ENCODE results near the gene KRT32. TPM values are rescaled to one million over a fixed set of nuclear protein-coding genes. Genes with fewer than 3 reads are reported as not detected.

KRT32 gene
- total RNA-seq, 2 experiments from 2014 or later: not detected

- Mint-ChIP-seq H3K27me3 (no peaks in the 10 kb centered on the region), H3K9me3 (ENCODE audit: low read depth) (no peaks in the 10 kb centered on the region), H3K4me1 (no peaks in the 10 kb centered on the region), H3K36me3 (ENCODE audit: low read depth) (no peaks in the 10 kb centered on the region), H3K4me3 (no peak overlapping the region), H3K27ac (no peak overlapping the region)
- intact Hi-C loops (cut with DNase I, micrococcal nuclease): no loop called here
- CTCF ChIA-PET: no interaction called here
- POLR2A ChIA-PET: no interaction called here
- DNase-seq: no peak
- no peak for ATAC-seq
Observed at GRCh38 chr17:41456204-41456603, 11.0 kb downstream of the KRT32 start.

GRCh38 chr17:41455236-41455635, 11.9 kb downstream of the KRT32 start:
- H3K27ac Mint-ChIP-seq: no peak overlapping the region
- ChIA-PET CTCF (no interaction called here), POLR2A (no interaction called here)
- no peak overlapping the region for H3K4me3 Mint-ChIP-seq
- no peak for DNase-seq
- intact Hi-C loops (cut with DNase I, micrococcal nuclease): no loop called here
- H3K27me3 Mint-ChIP-seq: no peaks in the 10 kb centered on the region
- no peak for ATAC-seq
- H3K36me3 Mint-ChIP-seq (ENCODE audit: low read depth): no peaks in the 10 kb centered on the region
- H3K4me1 Mint-ChIP-seq: no peaks in the 10 kb centered on the region
- no peaks in the 10 kb centered on the region for H3K9me3 Mint-ChIP-seq (ENCODE audit: low read depth)

GRCh38 chr17:41453066-41453465, 14.1 kb downstream of the KRT32 start:
- H3K4me3 Mint-ChIP-seq: no peak overlapping the region
- H3K9me3 Mint-ChIP-seq (ENCODE audit: low read depth): no peaks in the 10 kb centered on the region
- CTCF ChIA-PET: interaction anchor here (0.7 kb wide), 1 partner anchor 201 kb away, joined by 3 read pairs; no protein-coding TSS in a partner anchor
- no peak for ATAC-seq
- H3K4me1 Mint-ChIP-seq: no peaks in the 10 kb centered on the region
- no peak overlapping the region for H3K27ac Mint-ChIP-seq
- no peaks in the 10 kb centered on the region for H3K27me3 Mint-ChIP-seq
- no peak for DNase-seq
- POLR2A ChIA-PET: no interaction called here
- H3K36me3 Mint-ChIP-seq (ENCODE audit: low read depth): no peaks in the 10 kb centered on the region
- intact Hi-C loops (cut with DNase I, micrococcal nuclease): no loop called here

GRCh38 chr17:41452281-41452680, 14.9 kb downstream of the KRT32 start:
- Mint-ChIP-seq H3K4me3 (no peak overlapping the region), H3K9me3 (ENCODE audit: low read depth) (no peaks in the 10 kb centered on the region), H3K27me3 (no peaks in the 10 kb centered on the region), H3K27ac (no peak overlapping the region), H3K36me3 (ENCODE audit: low read depth) (no peaks in the 10 kb centered on the region), H3K4me1 (no peaks in the 10 kb centered on the region)
- ChIA-PET CTCF (interaction anchor here (0.9 to 1.0 kb wide), 2 partner anchors 9 to 22 kb away, joined by 3 to 4 read pairs; no protein-coding TSS in a partner anchor), POLR2A (no interaction called here)
- DNase-seq (no peak), ATAC-seq (no peak)
- intact Hi-C loops (cut with DNase I, micrococcal nuclease): no loop called here

- no peak overlapping the region for H3K27ac Mint-ChIP-seq
- H3K9me3 Mint-ChIP-seq (ENCODE audit: low read depth): no peaks in the 10 kb centered on the region
- no peaks in the 10 kb centered on the region for H3K27me3 Mint-ChIP-seq
- H3K36me3 Mint-ChIP-seq (ENCODE audit: low read depth): no peaks in the 10 kb centered on the region
- DNase-seq (no peak), ATAC-seq (no peak)
- H3K4me3 Mint-ChIP-seq: no peak overlapping the region
- no peaks in the 10 kb centered on the region for H3K4me1 Mint-ChIP-seq
- intact Hi-C loops (cut with DNase I, micrococcal nuclease): no loop called here
- ChIA-PET POLR2A (no interaction called here), CTCF (interaction anchor here (0.7 to 1.0 kb wide), 2 partner anchors 24 to 201 kb away, joined by 4 read pairs; no protein-coding TSS in a partner anchor)
Observed at GRCh38 chr17:41451154-41451728, 15.9 kb downstream of the KRT32 start.

- Mint-ChIP-seq H3K27ac (no peak overlapping the region), H3K4me3 (no peak overlapping the region), H3K9me3 (ENCODE audit: low read depth) (no peaks in the 10 kb centered on the region), H3K27me3 (peaks cover 2% of the 10 kb centered on the region), H3K36me3 (ENCODE audit: low read depth) (no peaks in the 10 kb centered on the region), H3K4me1 (no peaks in the 10 kb centered on the region)
- POLR2A ChIA-PET: no interaction called here
- no peak for ATAC-seq
- intact Hi-C loops (cut with DNase I, micrococcal nuclease): no loop called here
- CTCF ChIA-PET: interaction anchor here (0.6 to 1.2 kb wide), 2 partner anchors 9 to 959 kb away, joined by 3 to 7 read pairs; no protein-coding TSS in a partner anchor
- no peak for DNase-seq
Observed at GRCh38 chr17:41449008-41449407, 18.2 kb downstream of the KRT32 start.

- ATAC-seq (no peak), DNase-seq (no peak)
- intact Hi-C loops (cut with DNase I, micrococcal nuclease): no loop called here
- ChIA-PET POLR2A (no interaction called here), CTCF (interaction anchor here (0.6 to 1.2 kb wide), 3 partner anchors 9 to 959 kb away, joined by 3 to 7 read pairs (median 3); no protein-coding TSS in a partner anchor)
- no peak overlapping the region for H3K4me3 Mint-ChIP-seq
- H3K36me3 Mint-ChIP-seq (ENCODE audit: low read depth): no peaks in the 10 kb centered on the region
- no peaks in the 10 kb centered on the region for H3K4me1 Mint-ChIP-seq
- no peak overlapping the region for H3K27ac Mint-ChIP-seq
- H3K27me3 Mint-ChIP-seq: peaks cover 3% of the 10 kb centered on the region
- no peaks in the 10 kb centered on the region for H3K9me3 Mint-ChIP-seq (ENCODE audit: low read depth)
Observed at GRCh38 chr17:41448506-41448905, 18.7 kb downstream of the KRT32 start.

GRCh38 chr17:41446806-41447205, 20.4 kb downstream of the KRT32 start:
- CTCF ChIA-PET: interaction anchor here (1.1 kb wide), 1 partner anchor 14 kb away, joined by 3 read pairs; no protein-coding TSS in a partner anchor
- POLR2A ChIA-PET: no interaction called here
- Mint-ChIP-seq H3K4me3 (no peak overlapping the region), H3K27me3 (peaks cover 5% of the 10 kb centered on the region), H3K9me3 (ENCODE audit: low read depth) (no peaks in the 10 kb centered on the region), H3K4me1 (no peaks in the 10 kb centered on the region), H3K36me3 (ENCODE audit: low read depth) (no peaks in the 10 kb centered on the region), H3K27ac (no peak overlapping the region)
- DNase-seq (no peak), ATAC-seq (no peak)
- intact Hi-C loops (cut with DNase I, micrococcal nuclease): no loop called here

GRCh38 chr17:41444640-41445039, 22.5 kb downstream of the KRT32 start:
- intact Hi-C loops (cut with DNase I, micrococcal nuclease): no loop called here
- no peaks in the 10 kb centered on the region for H3K36me3 Mint-ChIP-seq (ENCODE audit: low read depth)

GRCh38 chr17:41444186-41444585, 23.0 kb downstream of the KRT32 start:
- Mint-ChIP-seq H3K27me3 (peaks cover 5% of the 10 kb centered on the region), H3K9me3 (ENCODE audit: low read depth) (no peaks in the 10 kb centered on the region), H3K27ac (no peak overlapping the region), H3K4me1 (no peaks in the 10 kb centered on the region), H3K4me3 (no peak overlapping the region), H3K36me3 (ENCODE audit: low read depth) (no peaks in the 10 kb centered on the region)
- peak; percentile 16 for ATAC-seq
- POLR2A ChIA-PET: no interaction called here
- intact Hi-C loops (cut with DNase I, micrococcal nuclease): no loop called here
- CTCF ChIA-PET: interaction anchor here (1.5 kb wide), 1 partner anchor 105 kb away, joined by 5 read pairs; no protein-coding TSS in a partner anchor
- no peak for DNase-seq

More at GRCh38 chr17:41444640-41445039, 22.5 kb downstream of the KRT32 start:
- no peak overlapping the region for H3K4me3 Mint-ChIP-seq
- ATAC-seq (no peak), DNase-seq (no peak)
- peaks cover 5% of the 10 kb centered on the region for H3K27me3 Mint-ChIP-seq
- H3K9me3 Mint-ChIP-seq (ENCODE audit: low read depth): no peaks in the 10 kb centered on the region
- ChIA-PET CTCF (interaction anchor here (1.5 kb wide), 1 partner anchor 105 kb away, joined by 5 read pairs; no protein-coding TSS in a partner anchor), POLR2A (no interaction called here)
- no peak overlapping the region for H3K27ac Mint-ChIP-seq
- H3K4me1 Mint-ChIP-seq: no peaks in the 10 kb centered on the region

- Mint-ChIP-seq H3K4me1 (no peaks in the 10 kb centered on the region), H3K27me3 (peaks cover 5% of the 10 kb centered on the region), H3K36me3 (ENCODE audit: low read depth) (no peaks in the 10 kb centered on the region), H3K27ac (no peak overlapping the region), H3K4me3 (no peak overlapping the region), H3K9me3 (ENCODE audit: low read depth) (no peaks in the 10 kb centered on the region)
- no peak for ATAC-seq
- intact Hi-C loops (cut with DNase I, micrococcal nuclease): no loop called here
- CTCF ChIA-PET: no interaction called here
- POLR2A ChIA-PET: no interaction called here
- no peak for DNase-seq
Observed at GRCh38 chr17:41442739-41443138, 24.4 kb downstream of the KRT32 start.

GRCh38 chr17:41440531-41441033, 26.6 kb downstream of the KRT32 start, which contains the start of gene KRT38:
Gene KRT38, minus strand, starts transcription at chr17:41440983. Its CDS starts 62 bp downstream, at chr17:41440921.
- Mint-ChIP-seq H3K27ac (no peak within 1 kb of the TSS), H3K9me3 (ENCODE audit: low read depth) (no peaks in the 10 kb centered on the region), H3K27me3 (peaks cover 5% of the 10 kb centered on the region), H3K4me1 (no peaks in the 10 kb centered on the region), H3K4me3 (no peak within 1 kb of the TSS), H3K36me3 (ENCODE audit: low read depth) (no peaks in the 10 kb centered on the region)
- ChIA-PET CTCF (interaction anchor here (1.0 kb wide), 1 partner anchor 208 kb away, joined by 3 read pairs; no protein-coding TSS in a partner anchor), POLR2A (no interaction called here)
- ATAC-seq (no peak), DNase-seq (no peak)
- intact Hi-C loops (cut with DNase I, micrococcal nuclease): no loop called here

All from activated CD4-positive, alpha-beta T cell treated with anti-CD3 and anti-CD28 coated beads for 36 hours (primary cell).